ENCODE measurements around the gene NOS2.
"Not testable (repeated sequence)": the region's sequence is repeated elsewhere in the genome, so short reads cannot be mapped to it uniquely, and the experiment has no call there.

The NOS2 gene

DNA sequence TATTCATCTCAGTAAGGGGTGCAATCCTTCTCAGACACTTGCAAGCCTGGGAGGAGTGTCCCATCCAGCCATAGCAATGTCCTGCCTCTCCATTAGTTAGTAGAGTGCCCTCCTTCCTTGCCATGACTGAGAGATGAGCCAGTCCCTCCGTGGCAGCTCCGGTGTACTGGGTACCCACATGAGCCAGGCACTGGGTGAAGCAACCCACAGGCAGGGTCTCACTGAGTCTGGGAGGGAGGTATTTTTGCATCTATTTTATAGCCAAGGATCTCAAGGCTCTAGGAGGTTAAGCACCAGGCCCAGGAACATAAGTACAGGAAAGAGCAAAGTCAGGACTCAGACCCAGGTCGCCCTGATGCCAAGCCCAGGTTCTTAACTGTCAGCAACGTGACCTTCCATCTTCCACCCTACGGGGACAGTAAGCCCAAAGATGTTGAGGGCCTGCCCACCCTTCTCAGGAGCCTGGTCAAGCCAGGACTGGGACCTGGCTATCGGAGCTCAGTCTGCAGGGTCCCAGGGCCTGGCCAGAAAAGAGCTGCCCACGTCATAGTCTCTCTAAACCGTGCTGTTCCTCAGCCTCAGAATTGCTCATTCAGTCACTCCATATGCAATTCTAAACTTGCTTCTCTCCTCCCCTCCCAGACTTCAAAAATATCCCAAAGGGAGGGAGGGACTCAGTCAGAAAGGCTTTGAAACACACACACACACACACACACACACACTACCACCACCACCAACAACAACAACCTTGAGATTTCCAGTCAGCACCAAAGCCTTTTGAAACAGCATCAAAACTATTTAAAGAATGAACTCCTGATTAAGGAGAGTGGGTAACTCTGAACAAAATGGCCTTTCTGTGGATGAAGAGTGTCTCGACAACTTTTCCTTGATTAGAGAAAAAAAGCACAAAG, 16.6 kb downstream of the NOS2 start:
- DNase-seq, result no peak

DNA sequence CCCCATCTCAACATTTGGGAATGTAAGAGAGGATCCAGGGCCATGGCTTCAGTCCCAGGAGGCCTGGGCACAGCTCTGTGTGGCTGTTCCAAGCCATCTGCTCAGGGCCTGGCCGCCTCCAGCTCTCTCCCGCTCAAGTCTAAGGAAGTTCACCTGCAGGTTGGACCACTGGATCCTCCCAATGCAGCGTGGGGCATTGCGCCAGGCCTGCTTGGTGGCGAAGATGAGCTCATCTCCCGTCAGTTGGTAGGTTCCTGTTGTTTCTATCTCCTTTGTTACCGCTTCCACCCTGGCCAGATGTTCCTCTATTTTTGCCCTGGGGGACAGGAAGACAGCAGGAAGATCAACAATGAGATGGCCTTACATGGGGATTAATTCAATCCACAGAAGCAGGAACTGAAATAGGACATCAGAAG, 17.5 kb downstream of the NOS2 start:
- DNase-seq, result no peak

DNA sequence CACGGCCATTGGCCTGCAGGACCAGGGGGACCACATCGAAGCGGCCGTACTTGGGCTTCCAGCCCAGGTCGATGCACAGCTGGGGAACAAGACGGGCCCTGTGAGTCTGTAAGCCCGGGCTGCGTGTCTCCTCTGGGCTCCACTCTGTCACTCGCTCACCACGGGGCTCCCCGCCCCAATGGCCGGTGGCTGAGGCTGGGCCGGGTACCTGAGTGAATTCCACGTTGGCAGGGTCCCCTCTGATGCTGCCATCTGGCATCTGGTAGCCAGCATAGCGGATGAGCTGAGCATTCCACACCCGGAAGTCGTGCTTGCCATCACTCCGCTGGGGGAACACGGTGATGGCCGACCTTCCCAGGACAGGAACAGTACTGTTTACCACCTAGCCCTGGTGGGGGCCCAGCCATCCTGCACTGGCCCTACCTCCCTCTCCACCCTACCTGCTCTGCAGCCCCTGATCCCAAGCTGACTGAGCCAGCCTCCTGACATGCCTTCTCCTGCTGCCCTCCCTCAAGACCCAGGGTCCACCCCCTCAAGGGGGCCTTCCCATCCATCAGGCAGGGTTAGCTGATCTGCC, 19.4 kb downstream of the NOS2 start:
- DNase-seq, result no peak

DNA sequence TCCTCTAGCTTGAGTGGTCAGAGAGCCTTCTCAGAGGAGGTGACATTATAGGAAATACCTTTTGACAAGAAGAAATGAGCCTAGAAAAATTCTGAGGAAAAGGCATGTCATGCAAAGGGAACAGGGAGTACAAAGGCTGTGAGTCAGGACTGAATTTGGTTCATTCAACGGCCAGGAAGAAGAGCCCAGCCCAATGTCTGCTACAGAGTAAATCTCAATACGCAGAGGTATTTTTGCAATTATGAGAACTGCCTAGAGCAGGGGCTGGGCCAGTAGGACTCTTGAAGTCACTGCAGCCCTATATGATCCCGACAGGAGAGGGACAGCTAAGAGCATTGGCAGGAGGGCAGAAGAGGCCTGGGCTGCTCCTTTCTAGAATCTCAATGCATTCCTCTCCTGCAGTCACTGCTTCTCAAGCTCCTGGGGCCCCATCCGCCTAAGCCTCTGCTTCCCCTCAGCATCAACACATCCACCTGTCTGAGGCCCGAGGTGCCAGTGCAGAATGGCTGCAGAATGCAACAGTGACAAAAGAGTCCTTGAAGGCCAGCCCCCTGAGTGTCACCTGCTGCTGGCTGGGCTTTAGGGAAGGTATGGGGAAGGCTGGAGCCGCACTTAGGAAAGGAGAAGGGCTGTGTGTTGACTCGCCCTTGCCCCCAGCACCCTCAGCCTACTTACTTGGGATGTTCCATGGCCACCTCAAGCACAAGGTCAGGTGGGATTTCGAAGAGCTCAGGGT, 20.1 kb downstream of the NOS2 start:
- no peak for DNase-seq

DNA sequence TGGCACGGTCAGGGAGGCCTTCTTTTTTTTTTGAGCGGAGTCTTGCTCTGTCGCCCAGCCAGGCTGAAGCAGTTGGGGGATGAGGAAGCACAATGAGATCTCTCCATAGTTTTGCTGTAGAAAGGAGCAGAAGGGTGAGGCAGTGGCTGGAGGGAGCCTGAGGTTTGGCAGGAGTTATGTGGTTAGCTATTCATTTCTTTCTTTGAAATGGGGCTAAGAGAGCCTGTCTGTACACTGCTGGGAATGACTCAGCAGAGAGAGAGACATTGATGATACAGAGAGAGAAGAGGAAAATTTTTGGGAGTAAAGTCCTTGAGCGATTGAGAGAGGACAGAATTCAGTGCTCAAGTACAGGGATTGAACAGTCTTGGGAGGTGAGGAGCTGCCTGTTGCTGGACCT, 22.1 kb downstream of the NOS2 start:
- no peak for DNase-seq

DNA sequence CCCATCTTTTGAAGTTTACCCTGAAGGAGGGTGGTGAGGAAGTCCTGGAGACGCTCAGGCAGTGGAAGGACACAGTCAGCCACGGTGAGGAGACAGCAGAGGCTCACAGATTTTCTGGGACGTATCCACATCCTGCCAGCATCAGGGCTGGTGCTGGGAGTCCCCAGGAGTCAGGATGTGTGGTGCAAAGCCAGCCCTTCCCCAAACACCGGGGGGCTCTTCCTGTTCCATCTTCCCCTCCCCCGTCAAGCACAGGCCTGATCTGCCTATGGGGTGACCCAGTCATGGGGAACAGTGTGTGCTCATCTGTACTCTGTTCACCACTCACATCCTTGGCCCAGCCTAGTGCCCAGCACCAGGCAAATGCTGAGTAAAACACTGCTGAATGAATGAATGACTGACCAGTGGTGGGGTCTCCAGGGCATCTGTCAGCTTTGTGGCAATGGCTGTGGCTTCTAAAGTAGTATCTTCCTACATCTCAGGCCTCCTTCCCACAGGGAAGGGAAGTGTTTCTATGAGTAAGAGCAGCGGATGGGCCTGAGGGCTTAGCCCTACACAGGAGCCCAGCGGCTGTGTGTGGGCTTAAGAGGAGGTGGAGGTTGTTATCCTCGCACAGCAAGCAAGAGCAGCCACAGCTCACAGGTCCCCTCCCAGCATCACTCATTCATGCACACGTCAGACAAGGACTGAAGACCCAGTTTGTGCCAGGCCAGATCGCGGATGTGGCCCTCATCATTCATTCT, 23.3 kb downstream of the NOS2 start:
- DNase-seq, result no peak

GRCh38 chr17:27771586-27771985, 28.7 kb downstream of the NOS2 start:
- no peak for DNase-seq

GRCh38 chr17:27770877-27771276, 29.5 kb downstream of the NOS2 start:
- no peak for DNase-seq

- DNase-seq, result no peak
These were observed 31.4 kb downstream of the NOS2 start for GRCh38 chr17:27768858-27769410.

DNA sequence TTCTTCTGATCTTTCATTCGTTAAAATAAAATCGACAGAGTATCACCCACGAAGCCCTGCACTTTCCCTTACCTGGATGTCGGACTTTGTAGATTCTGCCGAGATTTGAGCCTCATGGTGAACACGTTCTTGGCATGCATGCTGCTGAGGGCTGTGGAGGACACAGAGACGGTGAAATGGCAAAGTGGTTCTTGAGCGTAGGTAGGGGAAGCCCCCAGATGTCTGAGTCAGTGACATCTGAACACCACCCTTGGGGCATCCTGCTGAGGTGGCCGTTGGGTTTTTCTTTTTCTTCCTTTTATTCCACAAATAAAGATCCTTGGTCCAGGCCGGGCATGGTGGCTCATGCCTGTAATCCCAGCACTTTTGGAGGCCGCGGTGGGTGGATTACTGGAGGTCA, 33.9 kb downstream of the NOS2 start:
- DNase-seq, result no peak

GRCh38 chr17:27765353-27765752, 35.0 kb downstream of the NOS2 start:
- no peak for DNase-seq

DNA sequence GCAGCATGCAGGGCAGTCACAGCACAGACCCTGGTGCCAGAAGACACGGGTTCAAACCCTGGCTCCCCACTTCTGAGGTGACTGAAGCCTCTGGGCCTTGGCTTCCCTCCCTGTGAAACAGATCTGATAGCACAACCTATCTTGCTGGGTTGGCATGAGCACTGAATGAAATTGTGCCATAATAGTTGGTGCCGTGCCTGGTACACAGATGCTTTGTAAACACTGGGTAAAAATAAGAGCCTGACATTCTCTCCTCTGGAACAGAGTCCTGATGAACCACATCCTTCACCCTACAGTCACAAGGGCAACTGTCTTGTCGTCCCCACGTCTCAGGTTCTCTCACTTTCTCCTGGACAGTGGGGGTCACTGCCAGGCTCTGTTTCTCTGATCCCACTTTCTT, 35.7 kb downstream of the NOS2 start:
- DNase-seq, result no peak

DNA sequence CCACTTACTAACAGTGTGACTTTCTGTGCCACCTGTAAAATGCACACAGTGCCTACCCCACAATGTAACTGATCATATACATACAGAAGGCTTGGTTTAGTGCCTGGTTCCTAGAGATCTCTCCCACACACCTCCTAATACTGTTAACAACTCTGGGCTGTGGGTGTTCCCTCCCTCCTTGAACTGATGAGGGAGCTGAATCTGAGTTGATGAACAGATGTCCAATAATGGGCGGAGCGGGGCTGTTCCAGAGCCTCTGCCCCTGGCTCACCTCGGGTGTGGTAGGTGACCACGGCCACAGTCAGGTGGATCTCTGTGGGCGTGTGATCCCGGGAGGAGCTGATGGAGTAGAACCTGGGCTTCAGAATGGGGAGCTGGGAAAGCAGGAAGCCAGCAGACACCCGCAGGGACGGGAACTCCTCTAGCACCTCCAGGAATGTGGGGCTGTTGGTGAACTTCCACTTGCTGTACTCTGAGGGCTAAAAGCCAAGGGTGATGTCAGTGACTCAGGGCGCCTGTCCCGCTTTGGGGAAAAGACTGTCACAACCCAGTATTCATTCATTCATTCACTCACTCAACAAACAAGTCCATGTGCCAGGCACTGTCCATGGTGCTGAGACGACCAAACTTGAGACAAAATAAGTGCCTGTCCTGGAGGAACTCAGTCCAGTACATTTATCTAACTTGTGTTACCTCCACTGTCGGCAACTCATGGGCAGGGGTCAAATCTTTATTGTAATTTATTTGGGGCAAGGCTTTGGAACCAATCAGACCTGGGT, 37.6 kb downstream of the NOS2 start:
- peak; percentile 35 for DNase-seq

DNA sequence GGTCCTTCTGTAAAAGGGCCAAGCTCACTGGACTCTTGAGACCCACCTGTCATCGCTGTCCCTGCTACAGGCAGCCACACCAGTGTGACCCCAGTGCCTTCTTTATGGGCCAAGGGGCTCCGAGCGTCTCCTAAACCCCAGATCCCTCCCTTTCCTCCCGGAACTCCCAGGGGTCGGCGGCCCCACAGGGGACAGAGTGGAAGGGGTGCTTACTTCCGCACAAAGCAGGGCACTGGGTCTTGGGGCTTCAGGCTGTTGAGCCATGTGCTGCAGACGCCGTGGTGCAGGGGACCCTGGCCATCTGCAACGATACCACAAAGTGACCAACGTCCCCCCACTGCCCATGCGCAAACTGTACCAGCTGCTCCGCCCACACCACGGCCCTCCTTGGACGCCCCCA, 39.4 kb downstream of the NOS2 start:
- not testable (repeated sequence) for DNase-seq

GRCh38 chr17:27760069-27760885, 40.1 kb downstream of the NOS2 start:
- DNase-seq, result peak; percentile 89

DNA sequence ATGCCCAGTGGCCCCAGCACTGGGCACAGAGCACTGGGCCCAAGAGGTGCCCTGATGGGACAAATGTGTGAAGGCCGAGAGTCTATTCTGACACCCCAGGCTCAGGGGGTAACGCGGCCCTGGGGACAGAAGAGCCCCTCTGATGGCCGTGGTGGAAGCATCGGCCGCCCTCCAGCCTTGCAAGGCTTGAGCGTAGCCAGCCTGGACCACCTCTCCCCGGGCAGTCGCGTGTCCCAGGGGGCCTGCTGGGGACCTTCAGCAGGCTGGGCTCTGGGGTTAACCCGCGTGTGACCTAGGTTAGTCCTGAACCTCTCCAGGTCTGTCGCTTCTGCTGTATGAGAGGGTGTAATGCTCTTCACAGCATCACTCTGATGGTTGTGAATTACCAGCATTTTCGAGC, 40.8 kb downstream of the NOS2 start:
- DNase-seq, result no peak

DNA sequence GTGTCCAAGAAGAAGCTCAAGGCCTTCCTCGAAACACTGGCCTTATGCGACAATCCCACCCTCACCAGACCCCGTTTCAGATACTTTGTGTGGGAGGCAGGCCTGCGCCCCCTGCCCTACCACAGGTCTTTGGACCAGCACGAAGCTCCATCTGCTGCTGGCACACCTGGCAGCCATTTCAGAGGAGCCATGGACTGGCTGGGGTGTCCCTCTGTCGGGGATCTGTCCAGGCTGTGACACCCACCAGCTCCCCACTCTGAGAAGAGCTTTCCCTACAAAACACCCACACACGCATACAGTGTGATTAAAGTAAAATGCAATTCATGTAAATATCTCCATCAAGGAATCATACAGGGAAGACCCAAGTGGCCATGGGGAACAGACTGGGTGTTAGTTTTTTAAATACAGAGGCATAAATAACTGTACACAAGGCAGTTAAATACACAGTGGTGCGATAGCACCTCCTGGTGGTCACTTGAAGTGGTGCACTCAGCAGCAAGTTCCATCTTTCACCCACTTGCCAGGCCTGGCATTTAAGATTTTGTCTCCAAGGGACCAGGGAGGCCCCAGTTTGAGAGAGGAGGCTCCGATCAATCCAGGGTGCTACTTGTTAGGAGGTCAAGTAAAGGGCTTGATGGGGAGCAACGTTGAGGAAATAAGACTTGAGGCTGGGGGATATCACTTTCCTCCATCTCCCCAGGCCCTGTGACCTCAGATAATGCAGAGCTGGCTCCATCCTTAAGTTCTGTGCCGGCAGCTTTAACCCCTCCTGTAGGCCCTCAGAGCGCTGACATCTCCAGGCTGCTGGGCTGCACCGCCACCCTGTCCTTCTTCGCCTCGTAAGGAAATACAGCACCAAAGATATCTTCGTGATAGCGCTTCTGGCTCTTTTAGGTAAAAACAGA, 43.6 kb downstream of the NOS2 start:
- peak; percentile 81 for DNase-seq

DNA sequence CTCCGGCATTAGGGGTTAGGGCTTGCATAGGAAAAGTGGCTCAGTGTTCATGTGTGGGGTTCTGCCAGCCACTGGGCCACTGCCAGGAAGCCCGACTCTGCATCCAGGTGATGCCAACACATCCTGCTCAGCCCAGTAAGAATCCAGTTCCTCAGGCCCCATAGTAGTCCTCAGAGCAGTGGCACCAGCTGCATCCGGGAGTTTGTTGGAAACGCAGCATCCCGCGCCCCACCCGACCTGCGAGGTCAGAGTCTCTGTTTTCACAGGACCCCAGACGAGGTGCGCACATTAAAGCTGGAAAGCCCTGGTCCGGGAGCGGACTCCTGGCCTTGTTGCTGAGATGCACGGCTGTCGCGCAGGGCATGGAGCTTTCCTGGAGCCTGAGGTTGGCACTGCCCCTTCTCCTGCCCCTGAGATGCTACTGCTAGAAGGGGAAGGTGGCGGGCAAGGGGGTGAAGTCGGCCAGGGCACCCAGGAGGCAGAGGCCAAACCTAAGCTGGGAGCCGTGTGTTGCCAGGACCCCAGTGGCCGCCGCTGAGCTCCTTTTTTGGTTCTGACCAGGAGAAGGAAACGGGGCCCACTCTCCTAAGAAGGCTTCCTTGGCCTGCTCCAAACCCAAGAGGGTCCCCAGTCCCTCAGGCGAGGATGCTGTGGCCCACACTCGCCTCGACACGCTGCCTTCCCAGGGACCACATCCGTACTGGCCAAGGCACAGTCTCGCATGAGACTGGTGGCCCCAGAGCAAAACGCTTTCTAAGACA, 44.4 kb downstream of the NOS2 start:
- DNase-seq, result no peak

DNA sequence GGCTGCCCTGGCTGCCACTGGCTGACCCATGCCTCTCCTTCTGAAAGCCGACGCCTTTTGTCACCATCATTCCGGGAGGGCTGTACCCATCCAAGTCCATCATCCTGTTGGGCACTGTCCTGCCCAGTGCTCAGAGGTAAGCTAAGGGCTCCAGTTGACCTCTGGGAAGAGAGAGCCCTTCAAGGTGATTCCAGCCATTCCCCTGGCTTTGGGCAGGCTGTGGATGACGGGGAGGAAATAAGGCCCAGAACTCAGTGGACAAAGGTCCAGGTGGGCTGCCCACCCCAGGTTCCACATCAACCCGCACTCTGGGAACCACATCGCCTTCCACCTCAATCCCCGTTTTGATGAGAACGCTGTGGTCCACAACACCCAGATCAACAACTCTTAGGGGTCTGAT, 45.8 kb downstream of the NOS2 start:
- DNase-seq, result no peak
